H1 (cell line): ENCODE results near the gene GRXCR2. TPM values are rescaled to one million over a fixed set of nuclear protein-coding genes. Genes with fewer than 3 reads are reported as not detected.

Source experiments
- CTCF ChIA-PET: fragments of 300-600 bp; sonication (Branson Sonifier 250); formaldehyde crosslinking; loops from one replicate; lab custom pipeline; 2021; ENCODE audit not compliant: partially characterized antibody; lab: Charles Lee
- POLR2A ChIA-PET: fragments of 300-600 bp; sonication (Branson Sonifier 250); formaldehyde crosslinking; loops from one replicate; lab custom pipeline; 2021; ENCODE audit warnings: inconsistent platforms; ENCODE audit not compliant: partially characterized antibody; lab: Charles Lee
- DNase-seq, 2 experiments: peaks; one replicate each; pipeline versions ENCODE4 v3.0.0 to v3.0.0-alpha.2; 2010 to 2022; ENCODE audit warnings: low spot score in 2 of 2, low read depth in 1 of 2, mixed read lengths in 1 of 2
- FAIRE-seq: peaks from 2 replicates; lab custom pipeline; 2011; peaks lifted over from hg19 to GRCh38; lab: Jason Lieb, UNC
- H2AFZ ChIP-seq: 2 replicates; pipeline ENCODE4 v1.8.1; 2012; ENCODE audit warnings: low read length, inconsistent platforms
- H2AK5ac ChIP-seq: 2 replicates; pipeline ENCODE4 v1.6.1; 2013; ENCODE audit warnings: low read depth, low read length
- H2BK120ac ChIP-seq: replicated peaks from 2 replicates; pipeline ENCODE3; 2013; ENCODE audit warnings: low read depth, low read length, inconsistent platforms
- H2BK12ac ChIP-seq: 2 replicates; pipeline ENCODE4 v1.6.1; 2013; ENCODE audit warnings: low read depth, low read length
- H2BK15ac ChIP-seq: 2 replicates; pipeline ENCODE4 v1.6.1; 2013; ENCODE audit warnings: low read length
- H2BK20ac ChIP-seq: 2 replicates; pipeline ENCODE4 v1.6.1; 2013; ENCODE audit warnings: low read length
- H2BK5ac ChIP-seq: 2 replicates; pipeline ENCODE4 v1.6.1; 2013; ENCODE audit warnings: low read depth, low read length
- H3K14ac ChIP-seq: 2 replicates; pipeline ENCODE4 v1.6.1; 2013; ENCODE audit warnings: inconsistent platforms; ENCODE audit not compliant: insufficient read length
- H3K18ac ChIP-seq: 2 replicates; pipeline ENCODE4 v1.6.1; 2013; ENCODE audit warnings: low read length; ENCODE audit errors: extremely low read depth
- H3K23ac ChIP-seq: 2 replicates; pipeline ENCODE4 v1.6.1; 2013; ENCODE audit warnings: inconsistent platforms; ENCODE audit not compliant: insufficient read length
- H3K23me2 ChIP-seq: 2 replicates; pipeline ENCODE4 v1.6.1; 2013; ENCODE audit warnings: low read depth, low read length
- H3K27ac ChIP-seq: 2 replicates; pipeline ENCODE4 v1.6.1; 2011; ENCODE audit warnings: low read depth, low read length, inconsistent platforms
- H3K27me3 ChIP-seq, 4 experiments: replicated peaks in 1 of 4; 1 replicate in 1 of 4; 2 replicates in 3 of 4; pipeline versions ENCODE4 v1.6.1 to v1.8.1; 2011 to 2013; ENCODE audit warnings: low read length in 3 of 4, mild to moderate bottlenecking in 3 of 4, inconsistent platforms in 2 of 4, mixed read lengths in 2 of 4, moderate library complexity in 1 of 4; ENCODE audit not compliant: control insufficient read depth in 3 of 4, insufficient read depth in 3 of 4; ENCODE audit errors: extremely low read depth in 1 of 4
- H3K36me3 ChIP-seq, 4 experiments: 2 replicates each; pipeline versions ENCODE4 v1.6.1 to v1.8.1; 2011 to 2013; ENCODE audit warnings: mild to moderate bottlenecking in 4 of 4, low read length in 3 of 4, moderate library complexity in 2 of 4, control low read depth in 1 of 4, inconsistent platforms in 1 of 4; ENCODE audit not compliant: insufficient read depth in 4 of 4, control insufficient read depth in 2 of 4
- H3K4ac ChIP-seq: replicated peaks from 2 replicates; pipeline ENCODE3; 2013; ENCODE audit warnings: low read length, low read depth, mixed read lengths, inconsistent platforms; ENCODE audit not compliant: insufficient read length
- H3K4me1 ChIP-seq, 4 experiments: replicated peaks in 1 of 4; 1 replicate in 1 of 4; 2 replicates in 3 of 4; pipeline versions ENCODE4 v1.6.1 to v1.8.1; 2011 to 2013; ENCODE audit warnings: low read length in 3 of 4, inconsistent platforms in 2 of 4, mixed read lengths in 1 of 4; ENCODE audit not compliant: insufficient read depth in 4 of 4, control insufficient read depth in 3 of 4
- H3K4me2 ChIP-seq, 2 experiments: 2 replicates each; pipeline versions ENCODE4 v1.6.1 to v1.8.1; 2011 to 2013; ENCODE audit warnings: low read depth in 2 of 2, low read length in 2 of 2, control low read depth in 1 of 2, inconsistent platforms in 1 of 2, mild to moderate bottlenecking in 1 of 2; ENCODE audit not compliant: insufficient read depth in 1 of 2
- H3K4me3 ChIP-seq, 4 experiments: fragments of 200-600, 300-600 bp in 1 of 4; sonication (generic), shearing (Covaris generic), sonication (Bioruptor Twin) in 1 of 4; 2 replicates each; pipeline versions ENCODE4 v1.5.1 to v1.8.1; 2011 to 2016; ENCODE audit warnings: low read length in 4 of 4, low read depth in 3 of 4, control low read depth in 2 of 4, inconsistent platforms in 2 of 4, mild to moderate bottlenecking in 2 of 4, mixed read lengths in 1 of 4, moderate library complexity in 1 of 4; ENCODE audit not compliant: insufficient read depth in 2 of 4; ENCODE audit errors: extremely low read depth in 1 of 4
- H3K56ac ChIP-seq: replicated peaks from 2 replicates; pipeline ENCODE3; 2013; ENCODE audit warnings: low read depth, mild to moderate bottlenecking, mixed read lengths, low read length, inconsistent platforms; ENCODE audit not compliant: insufficient read length
- H3K79me1 ChIP-seq: 2 replicates; pipeline ENCODE4 v1.6.1; 2013; ENCODE audit warnings: low read depth, low read length, control low read depth
- H3K79me2 ChIP-seq, 2 experiments: 2 replicates each; pipeline versions ENCODE4 v1.6.1 to v1.8.1; 2012 to 2013; ENCODE audit warnings: low read length in 2 of 2, mild to moderate bottlenecking in 2 of 2, inconsistent platforms in 1 of 2; ENCODE audit not compliant: insufficient read depth in 2 of 2, control insufficient read depth in 1 of 2
- H3K9ac ChIP-seq, 4 experiments: replicated peaks in 1 of 4; 1 replicate in 1 of 4; 2 replicates in 3 of 4; pipeline versions ENCODE4 v1.6.1 to v1.8.1; 2011 to 2013; ENCODE audit warnings: low read depth in 3 of 4, low read length in 3 of 4, control low read depth in 2 of 4, mild to moderate bottlenecking in 2 of 4, moderate library complexity in 2 of 4, inconsistent platforms in 1 of 4; ENCODE audit errors: extremely low read depth in 1 of 4
- H3K9me3 ChIP-seq, 2 experiments: 2 replicates each; pipeline versions ENCODE4 v1.6.1 to v1.8.1; 2012 to 2013; ENCODE audit warnings: mild to moderate bottlenecking in 2 of 2, moderate library complexity in 2 of 2, control low read depth in 1 of 2, inconsistent platforms in 1 of 2, low read depth in 1 of 2, low read length in 1 of 2, mixed read lengths in 1 of 2; ENCODE audit not compliant: insufficient read depth in 2 of 2
- H4K20me1 ChIP-seq, 2 experiments: replicated peaks in 1 of 2; 2 replicates each; pipeline versions ENCODE3 to v1.8.1; 2011 to 2013; ENCODE audit warnings: inconsistent platforms in 2 of 2, low read length in 2 of 2, mild to moderate bottlenecking in 1 of 2; ENCODE audit not compliant: insufficient read depth in 2 of 2, control insufficient read depth in 1 of 2
- H4K5ac ChIP-seq: 2 replicates; pipeline ENCODE4 v1.6.1; 2013; ENCODE audit warnings: low read length, low read depth, mixed read lengths, inconsistent platforms; ENCODE audit not compliant: insufficient read length
- H4K8ac ChIP-seq: 2 replicates; pipeline ENCODE4 v1.8.0; 2013; ENCODE audit warnings: mild to moderate bottlenecking, moderate library complexity, low read length, inconsistent platforms; ENCODE audit not compliant: insufficient read depth; ENCODE audit errors: extremely low read depth
- H4K91ac ChIP-seq: replicated peaks from 2 replicates; pipeline ENCODE3; 2013; ENCODE audit warnings: low read length, mixed read lengths, inconsistent platforms; ENCODE audit not compliant: insufficient read length
- CHD2 ChIP-seq: IDR thresholded peaks from 2 replicates; pipeline ENCODE4 v1.6.1; 2012; ENCODE audit warnings: low read length, improper control_type of control experiment
- EZH2 ChIP-seq: fragments of 200-600 bp; sonication (generic); IDR thresholded peaks from 2 replicates; pipeline ENCODE4 v1.7.1; 2012; ENCODE audit warnings: low read depth, mild to moderate bottlenecking, moderate library complexity, low read length, inconsistent platforms; ENCODE audit not compliant: severe bottlenecking
- HDAC2 ChIP-seq, 2 experiments: fragments of 300-600 bp in 1 of 2; sonication (generic) in 1 of 2; IDR thresholded peaks; 2 replicates each; pipeline ENCODE4 v1.6.1; 2011 to 2012; ENCODE audit warnings: low read depth in 2 of 2, low read length in 2 of 2, mild to moderate bottlenecking in 2 of 2, moderate library complexity in 2 of 2, borderline replicate concordance in 1 of 2, inconsistent platforms in 1 of 2
- MAX ChIP-seq: IDR thresholded peaks from 2 replicates; pipeline ENCODE4 v1.6.1; 2012; ENCODE audit warnings: inconsistent platforms
- SIN3A ChIP-seq, 2 experiments: IDR thresholded peaks in 1 of 2; conservative IDR thresholded peaks in 1 of 2; 2 replicates each; pipeline ENCODE4 v1.6.1; 2011 to 2012; ENCODE audit warnings: low read length in 2 of 2, improper control_type of control experiment in 1 of 2, low read depth in 1 of 2, mild to moderate bottlenecking in 1 of 2
- whole genome bisulfite sequencing, 2 experiments: shearing (Covaris generic) in 1 of 2; methylation state at CpG; one replicate each; pipeline versions ENCODE4 v1.1.6 to v1.1.7; 2013 to 2015; ENCODE audit warnings: low lambda C conversion rate in 2 of 2, mixed read lengths in 2 of 2, inconsistent platforms in 1 of 2, low coverage in 1 of 2, missing lambda C conversion rate in 1 of 2; ENCODE audit not compliant: insufficient replicate concordance in 2 of 2, insufficient coverage in 1 of 2, insufficient read length in 1 of 2; ENCODE audit errors: extremely low coverage in 1 of 2, missing lambda C conversion rate in 1 of 2; 5-methylcytosine and 5-hydroxymethylcytosine counted together
- polyA plus RNA-seq, 7 experiments: library from polyadenylated mRNA; depleted of rRNA in 3 of 7; stranded (reverse) in 5 of 7; unstranded in 2 of 7; fragments of >200 nt in 5 of 7; fragments of 200-250 nt in 2 of 7; gene quantifications; 1 replicate in 5 of 7; 2 replicates in 1 of 7; 4 replicates in 1 of 7; pipeline versions ENCODE4 v1.2.1 to v1.2.3, GENCODE V29; 2011 to 2013; ENCODE audit warnings: missing spikeins in 2 of 7, mixed read lengths in 2 of 7
- total RNA-seq: library from RNA; stranded (reverse); fragmentation: NEBNext Ultra II Directional; extraction: Animal tissue kit (Norgen Biotek cat#: 25700); gene quantifications from 2 replicates; pipeline ENCODE4 v1.2.1, GENCODE V29; 2021

GRXCR2 gene
- total and polyA plus RNA-seq, 2 of the 8 experiments (the other 6 are each of a cell fraction or from before 2014, with no cell fraction given) = not detected

- Histone ChIP-seq H2BK20ac (no peak overlapping the region), H4K20me1 (no peaks in the 10 kb centered on the region), H3K79me1 (no peaks in the 10 kb centered on the region), H2AFZ (no peak overlapping the region), H3K18ac (no peak overlapping the region), H3K9ac (no peak overlapping the region), H3K27me3 (no peaks in the 10 kb centered on the region), H2BK5ac (no peak overlapping the region), H3K23me2 (no peaks in the 10 kb centered on the region), H3K4me1 (no peaks in the 10 kb centered on the region), H3K4ac (no peak overlapping the region), H3K56ac (no peak overlapping the region), H3K27ac (no peak overlapping the region), H3K14ac (no peak overlapping the region), H4K8ac (no peak overlapping the region), H2AK5ac (no peak overlapping the region), H3K9me3 (no peaks in the 10 kb centered on the region), H2BK120ac (no peak overlapping the region), H3K36me3 (no peaks in the 10 kb centered on the region), H2BK12ac (no peak overlapping the region), H3K4me3 (no peak overlapping the region), H3K23ac (no peak overlapping the region), H3K4me2 (no peak overlapping the region), H4K91ac (no peak overlapping the region), H2BK15ac (no peak overlapping the region), H3K79me2 (no peaks in the 10 kb centered on the region), H4K5ac (no peak overlapping the region)
- WGBS, 2 experiments = 86% methylated on average over 3 of the region's 3 CpGs; no CpG with 5 or more reads in 1 of the 2 experiments
- DNase-seq (no peak), FAIRE-seq (no peak)
- POLR2A ChIA-PET = interaction anchor here (0.9 to 2.5 kb wide), 2 partner anchors 10 to 12 kb away, joined by 3 to 11 read pairs; no protein-coding TSS in a partner anchor
- TF ChIP-seq EZH2 = no peak
- TF ChIP-seq SIN3A (conservative IDR thresholded peaks at IDR 0.05 in 1 of 2, IDR thresholded peaks at IDR 0.05 in 1 of 2; ENCODE audit: low read depth in 1 of 2, low read length in 2 of 2) = no peak
- TF ChIP-seq MAX = no peak
- no peak for TF ChIP-seq HDAC2 (IDR thresholded peaks at IDR 0.05; ENCODE audit: borderline replicate concordance in 1 of 2, low read depth in 2 of 2, low read length in 2 of 2)
- no peak for TF ChIP-seq CHD2
- CTCF ChIA-PET = interaction anchor here (0.7 to 2.1 kb wide), 6 partner anchors 16 to 195 kb away, joined by 3 to 7 read pairs (median 4); no protein-coding TSS in a partner anchor
Measured at GRCh38 chr5:145846081-145846480, 26.7 kb downstream of the GRXCR2 start.
